Islet precursor cell (in vitro differentiated cells): Measurements from ENCODE around the gene MYOZ2.
A peak's percentile ranks its signal among the peaks of the same experiment; 100 is the strongest.

Experiments
- DNase-seq: peaks from one replicate; pipeline ENCODE4 v3.0.0-alpha.2; 2018

MYOZ2 gene

DNA sequence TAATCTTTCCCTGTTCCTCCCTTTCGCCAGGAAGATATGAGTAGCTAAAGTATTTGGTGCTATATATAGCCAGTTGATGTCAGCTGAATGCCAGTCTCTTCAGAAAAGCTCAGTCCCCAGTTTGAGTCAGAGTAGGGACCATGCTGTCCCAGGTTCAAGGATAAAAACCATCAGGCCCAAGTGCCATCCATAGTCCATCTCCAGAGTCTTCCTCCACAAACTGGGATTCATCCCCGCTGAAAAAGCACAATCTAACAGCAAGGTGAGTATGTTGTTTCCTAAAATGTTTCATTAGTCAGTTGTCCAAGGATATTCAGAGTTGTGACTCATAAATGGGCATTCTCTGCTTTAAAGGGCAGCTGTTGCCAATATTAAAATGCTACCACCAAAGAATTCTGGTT, at the start of gene MYOZ2:
MYOZ2 (plus strand) TSS at position 112 of the 401 bp plus-strand sequence. CDS start 694 bp downstream, outside the sequence.
- DNase-seq = no peak

GRCh38 chr4:119087121-119087520, 48.5 kb upstream of the MYOZ2 start:
- DNase-seq = no peak

DNA sequence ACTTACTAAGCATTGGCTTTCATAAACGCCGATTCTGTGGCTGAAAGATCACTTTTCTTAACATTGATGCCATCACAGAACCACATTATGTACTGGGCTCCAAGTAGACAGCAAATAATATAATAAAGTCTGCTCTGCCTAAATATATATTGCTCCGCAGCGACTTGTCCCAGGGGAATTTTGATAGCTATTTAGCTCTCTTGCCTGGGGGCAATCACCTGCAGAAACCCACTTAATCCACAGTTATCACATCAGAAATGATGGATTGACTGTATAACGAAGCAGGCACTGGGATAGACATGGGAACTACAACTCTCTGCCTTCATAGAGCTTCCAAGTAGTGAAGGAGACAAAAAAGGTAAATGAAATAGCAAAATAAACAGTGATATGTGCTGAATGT, 48.0 kb upstream of the MYOZ2 start:
- DNase-seq = no peak

GRCh38 chr4:119093042-119093827, 42.4 kb upstream of the MYOZ2 start:
- DNase-seq = no peak

DNA sequence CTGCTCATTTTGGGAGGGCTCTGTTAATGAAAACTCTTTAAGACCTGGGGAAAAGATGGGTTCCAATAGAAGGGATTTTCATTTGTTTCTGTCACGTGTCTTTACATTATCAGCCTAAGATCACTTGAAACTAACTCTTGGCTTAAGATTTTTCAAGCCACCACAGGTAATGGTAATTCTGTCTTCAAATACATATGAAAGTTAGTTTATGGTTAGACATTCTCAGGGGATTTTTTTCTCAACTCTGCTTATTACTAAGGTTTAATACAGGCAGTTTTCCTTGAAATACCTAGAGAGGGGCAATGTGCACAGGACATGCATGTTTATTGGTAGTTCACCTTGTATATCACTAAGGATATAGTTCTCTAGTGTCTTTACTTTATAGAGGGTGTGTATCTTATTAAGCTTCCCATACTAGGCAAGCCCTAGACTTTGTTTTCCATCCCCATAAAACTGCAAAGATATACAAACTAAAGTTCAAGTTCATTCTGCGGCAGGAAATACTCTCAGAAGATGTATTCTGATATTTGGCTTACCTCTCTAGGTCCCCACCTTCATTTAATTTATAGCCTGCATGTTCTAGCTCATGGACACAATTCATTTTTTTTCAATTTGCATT, 38.2 kb upstream of the MYOZ2 start:
- DNase-seq = no peak

DNA sequence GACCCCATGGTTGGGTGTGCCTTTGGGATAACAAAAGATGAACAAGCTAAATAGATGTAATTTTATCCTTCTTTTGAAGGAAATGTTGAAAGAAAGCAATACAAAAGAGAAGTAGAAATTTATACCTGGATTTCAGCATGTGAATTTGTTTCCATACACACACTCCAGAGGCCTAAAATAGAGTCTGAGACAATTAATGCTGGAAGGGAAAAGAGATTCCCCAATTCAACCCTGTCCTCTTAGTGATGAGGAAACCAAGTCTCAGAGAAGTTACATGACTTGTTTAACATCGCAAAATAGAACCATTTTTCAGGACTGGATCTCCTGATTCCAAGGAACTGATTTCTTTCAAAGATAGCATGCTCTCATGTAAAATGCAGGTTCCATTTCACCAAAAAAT, 37.3 kb upstream of the MYOZ2 start:
- DNase-seq = no peak

GRCh38 chr4:119099227-119099810, 36.3 kb upstream of the MYOZ2 start:
- no peak for DNase-seq

DNA sequence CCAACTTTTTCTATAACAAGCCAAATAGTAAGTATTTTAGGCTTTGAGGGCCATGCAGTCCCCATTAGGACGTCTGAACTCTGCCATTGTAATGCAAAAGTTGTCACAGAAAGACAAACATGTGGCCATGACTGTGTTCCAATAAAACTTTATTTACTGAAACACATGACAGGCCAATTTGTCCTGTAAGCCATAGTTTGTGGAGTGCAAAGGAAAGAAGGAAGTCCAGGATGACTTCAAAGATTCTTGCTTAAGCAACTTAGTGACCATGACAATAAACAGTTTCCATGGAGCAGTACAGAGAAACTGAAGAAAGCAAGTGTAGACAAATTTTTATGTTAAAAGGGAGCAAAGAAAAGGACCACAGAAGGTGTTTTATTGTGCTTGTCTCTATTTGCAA, 35.0 kb upstream of the MYOZ2 start:
- DNase-seq = no peak

DNA sequence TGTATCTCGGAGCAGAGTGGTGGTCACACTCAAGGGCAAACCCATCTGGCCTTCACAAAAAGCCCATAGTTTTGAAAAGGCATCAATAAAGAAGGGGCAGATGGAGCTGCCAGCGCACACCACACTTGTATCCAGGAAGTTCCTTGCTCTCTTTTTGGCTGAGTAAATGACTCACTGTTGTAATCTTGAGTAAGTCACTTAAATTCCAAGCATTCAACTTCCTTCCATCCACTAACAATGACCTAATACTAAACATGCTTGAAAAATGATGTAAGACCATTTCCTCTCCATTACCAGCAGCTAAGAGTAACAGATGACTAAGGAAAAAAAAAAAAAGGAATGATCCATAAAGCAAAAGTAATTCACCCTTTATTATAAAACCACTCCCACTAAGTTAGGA, 32.4 kb upstream of the MYOZ2 start:
- peak; percentile 76 for DNase-seq

- no peak for DNase-seq
These were observed 30.9 kb upstream of the MYOZ2 start for GRCh38 chr4:119104644-119105273.

DNA sequence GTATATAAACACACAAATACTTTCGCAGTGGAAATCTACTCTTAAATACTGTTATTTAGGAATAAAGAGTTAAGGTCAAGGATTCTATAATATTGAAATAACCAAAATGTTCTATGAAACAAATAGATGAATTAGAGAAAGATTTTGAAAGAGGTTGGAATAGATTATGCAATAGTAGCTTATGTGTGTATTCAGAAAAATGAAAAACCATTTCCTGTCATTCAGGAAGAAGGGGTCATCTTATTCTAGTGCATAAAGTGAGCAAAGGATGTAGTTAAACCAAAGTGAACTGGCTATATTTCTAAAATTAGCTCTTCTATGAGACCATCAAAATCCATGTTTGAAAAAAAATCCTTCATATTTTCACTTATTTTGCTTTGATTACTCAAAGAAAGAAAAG, 30.0 kb upstream of the MYOZ2 start:
- no peak for DNase-seq

GRCh38 chr4:119106036-119107000, 29.3 kb upstream of the MYOZ2 start:
- peak; percentile 50 for DNase-seq

DNA sequence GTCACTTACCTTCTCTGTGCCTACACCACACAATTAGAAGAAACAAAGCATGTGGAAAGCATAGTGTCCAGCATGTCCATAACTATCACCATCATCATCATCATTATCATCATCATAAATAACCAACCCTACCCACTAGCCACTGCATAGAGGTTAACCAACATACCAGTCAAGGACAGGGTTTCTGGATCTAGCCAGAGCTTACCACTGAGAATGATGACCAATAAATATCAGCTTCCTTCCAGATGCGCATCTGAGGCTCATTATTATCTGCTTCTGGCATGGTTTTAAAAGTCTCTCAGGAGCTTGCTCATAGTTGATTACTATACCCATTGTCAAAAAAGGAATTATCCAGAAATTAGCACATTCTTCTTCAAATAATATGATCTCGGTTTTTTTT, 25.5 kb upstream of the MYOZ2 start:
- DNase-seq = no peak

DNA sequence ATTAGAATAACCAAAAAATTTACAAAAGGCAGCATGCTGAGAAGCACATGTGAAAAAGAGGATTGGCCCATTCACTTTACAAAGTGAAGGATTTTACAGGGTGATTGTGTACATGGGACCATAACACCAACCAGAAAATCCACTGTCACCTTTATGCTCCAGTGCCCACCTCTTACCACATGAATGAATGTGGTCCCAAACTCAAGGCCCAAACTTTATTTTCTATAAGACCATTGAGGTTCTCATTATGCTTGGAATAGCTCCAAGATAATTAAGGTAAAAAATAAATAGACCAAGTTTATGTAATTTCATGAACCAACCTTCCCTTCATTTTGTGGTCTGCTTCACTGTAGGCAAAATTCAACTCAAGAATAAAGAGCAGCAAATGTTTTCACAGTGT, 24.3 kb upstream of the MYOZ2 start:
- no peak for DNase-seq

DNA sequence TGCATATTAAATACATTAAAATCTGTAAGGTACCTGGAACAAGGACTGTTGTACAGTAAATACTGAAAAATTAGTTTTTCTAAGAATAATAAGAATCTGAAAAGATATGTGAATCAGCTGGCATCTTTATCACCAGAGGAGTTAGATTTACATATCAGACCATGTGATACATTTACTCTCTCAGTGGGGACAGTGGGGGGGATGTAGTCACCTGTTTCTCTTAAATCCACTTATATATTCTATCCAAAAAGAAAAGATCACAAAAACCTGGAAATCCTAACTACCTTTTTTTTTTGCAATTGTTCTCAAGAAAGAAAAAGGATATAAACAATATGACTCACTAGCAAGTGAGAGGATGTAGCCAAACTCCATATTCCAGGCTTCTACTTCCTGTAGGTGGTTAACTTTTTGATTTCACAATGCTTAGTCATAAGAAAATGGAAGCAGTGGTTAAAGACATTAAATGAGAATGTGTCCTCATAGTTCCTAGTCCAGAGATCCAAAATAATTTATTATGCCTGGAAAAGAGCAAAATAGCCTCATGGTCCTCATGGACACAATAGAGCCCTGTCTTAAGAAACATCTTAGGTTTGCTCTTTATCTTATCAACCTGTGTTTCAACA, 22.5 kb upstream of the MYOZ2 start:
- DNase-seq = no peak

DNA sequence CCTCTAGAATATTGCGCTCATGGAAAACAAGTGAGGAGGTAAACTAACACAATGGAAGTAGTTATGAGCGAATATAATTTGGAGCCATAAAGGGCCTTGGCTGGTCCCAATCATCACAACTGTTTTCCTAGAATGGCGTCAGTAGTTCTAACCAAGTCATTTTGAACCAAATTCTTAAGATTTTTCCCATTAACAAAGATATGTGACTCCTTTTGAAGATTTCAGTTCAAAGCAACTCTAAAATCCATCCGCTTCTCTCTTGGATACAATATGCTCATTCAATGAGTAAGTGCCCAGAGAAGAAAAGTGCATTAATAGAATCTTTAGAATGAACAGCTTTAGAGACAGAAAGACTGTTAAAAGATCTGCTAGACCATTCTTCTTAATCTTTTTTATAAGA, 19.6 kb upstream of the MYOZ2 start:
- no peak for DNase-seq

DNA sequence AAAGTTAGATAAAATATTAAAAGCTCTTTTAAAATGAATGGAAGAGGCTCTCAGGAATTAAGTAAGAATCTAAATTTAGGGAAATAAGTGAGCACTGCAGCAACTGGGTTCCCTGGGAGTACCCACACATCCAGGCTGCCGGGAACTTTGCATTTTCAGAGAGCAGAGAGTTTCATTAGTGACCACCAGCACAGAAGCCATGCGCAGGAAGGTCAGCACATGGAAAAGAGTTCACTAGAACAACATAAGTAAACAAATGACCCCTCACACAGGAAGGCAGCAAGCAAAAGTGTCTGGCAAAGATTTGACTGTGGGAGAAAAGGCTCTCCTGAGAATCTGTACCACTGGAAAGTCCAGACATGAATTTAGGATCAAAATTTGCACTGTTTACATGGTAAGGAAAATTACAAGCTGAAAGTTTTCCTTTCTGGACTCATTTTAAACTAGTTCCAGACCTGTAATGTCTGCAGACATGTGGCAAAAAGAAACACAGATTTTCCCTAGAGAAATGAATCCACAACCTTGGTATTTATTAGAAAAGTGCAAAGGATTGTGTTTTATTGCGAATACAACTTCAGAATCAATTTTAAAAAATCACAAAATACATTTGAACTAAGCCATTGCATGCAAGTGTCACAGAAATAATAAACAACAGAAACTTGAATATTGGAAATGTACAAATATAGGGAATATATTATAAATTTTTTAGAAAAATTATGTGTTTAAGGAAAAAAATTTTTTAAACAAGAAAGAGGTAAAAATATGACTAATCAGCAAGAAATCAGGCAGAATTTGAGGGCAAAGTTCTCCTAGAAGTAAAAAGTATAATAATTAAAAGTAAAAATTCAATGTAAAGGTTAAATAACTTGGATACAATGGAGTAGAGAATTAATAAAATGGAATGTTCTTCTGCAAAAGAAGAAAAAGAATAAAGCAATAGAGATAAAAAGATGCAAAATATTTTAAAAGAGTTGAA, 18.4 kb upstream of the MYOZ2 start:
- DNase-seq = no peak

DNA sequence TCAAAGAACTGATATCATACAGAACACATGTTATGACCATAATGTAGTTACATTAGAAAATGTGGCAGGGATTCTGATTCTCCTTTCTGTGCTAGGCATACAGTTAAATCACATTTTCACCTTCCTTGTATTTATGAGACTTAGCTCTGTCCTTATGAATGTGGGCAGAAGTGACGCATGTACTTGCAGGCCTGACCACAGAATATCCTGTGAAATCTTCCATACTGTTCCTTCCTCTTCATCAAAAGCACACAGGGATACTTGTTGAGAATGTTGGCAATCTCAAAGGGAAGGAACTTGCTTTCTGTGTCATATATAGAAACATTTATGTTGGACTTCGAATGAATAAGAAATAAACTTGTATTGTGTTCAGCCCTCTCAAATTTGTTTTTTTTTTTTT, 17.2 kb upstream of the MYOZ2 start:
- no peak for DNase-seq

DNA sequence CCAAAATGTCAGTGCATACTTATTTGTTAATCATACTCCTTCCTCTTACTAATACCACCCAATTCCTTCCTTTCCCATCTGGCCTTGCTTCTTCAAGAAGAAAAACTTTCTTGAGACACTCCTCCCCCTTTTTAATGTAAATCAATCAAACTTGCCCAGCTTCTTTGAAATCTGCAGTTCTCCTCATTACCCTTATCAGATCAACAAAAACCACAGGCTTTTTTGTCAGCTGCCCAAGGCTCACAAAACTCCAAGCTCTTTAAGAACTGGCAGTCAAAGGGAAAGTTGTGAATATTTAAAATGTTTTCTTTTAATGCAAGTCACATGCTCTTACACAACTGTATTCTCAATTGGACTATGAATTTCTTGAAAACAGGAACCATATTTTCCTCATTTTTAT, 11.3 kb upstream of the MYOZ2 start:
- no peak for DNase-seq

- DNase-seq = no peak
These were observed 9.7 kb upstream of the MYOZ2 start for GRCh38 chr4:119125931-119126330.

- DNase-seq = no peak
These were observed 7.5 kb upstream of the MYOZ2 start for GRCh38 chr4:119128148-119128547.
